NCI-H146 treated with DMSO at 0.1 percent for 48 hours (cell line): ENCODE results near the gene HAT1.

Experiments
- DNase-seq: peaks from one replicate; lab custom pipeline; 2025; ENCODE audit not compliant: unreplicated experiment; lab: John Stamatoyannopoulos, UW

The HAT1 gene

GRCh38 chr2:171919453-171919852, 2.8 kb upstream of the HAT1 start:
- DNase-seq = no peak

- DNase-seq = no peak
Observed at GRCh38 chr2:171921970-171922229, 361 bp upstream of the HAT1 start.

- no peak for DNase-seq
Observed at GRCh38 chr2:171923206-171923605, 945 bp downstream of the HAT1 start.

GRCh38 chr2:171924170-171924942, 2.1 kb downstream of the HAT1 start:
- DNase-seq = no peak

GRCh38 chr2:171930385-171930784, 8.1 kb downstream of the HAT1 start:
- DNase-seq = no peak

- no peak for DNase-seq
Observed at GRCh38 chr2:171939058-171939742, 16.9 kb downstream of the HAT1 start.

GRCh38 chr2:171939743-171940071, 17.4 kb downstream of the HAT1 start:
- no peak for DNase-seq

- no peak for DNase-seq
Observed at GRCh38 chr2:171941316-171941699, 19.0 kb downstream of the HAT1 start.

- no peak for DNase-seq
Observed at GRCh38 chr2:171943869-171944268, 21.6 kb downstream of the HAT1 start.

- no peak for DNase-seq
Observed at GRCh38 chr2:171952276-171952675, 30.0 kb downstream of the HAT1 start.

GRCh38 chr2:171952748-171953147, 30.5 kb downstream of the HAT1 start:
- no peak for DNase-seq

- DNase-seq = no peak
Observed at GRCh38 chr2:171956135-171956825, 34.0 kb downstream of the HAT1 start.

GRCh38 chr2:171957061-171957460, 34.8 kb downstream of the HAT1 start:
- no peak for DNase-seq

GRCh38 chr2:171958475-171958874, 36.2 kb downstream of the HAT1 start:
- no peak for DNase-seq

- DNase-seq = no peak
Observed at GRCh38 chr2:171959998-171960397, 37.7 kb downstream of the HAT1 start.

GRCh38 chr2:171960570-171960969, 38.3 kb downstream of the HAT1 start:
- no peak for DNase-seq

- DNase-seq = no peak
Observed at GRCh38 chr2:171963198-171963597, 40.9 kb downstream of the HAT1 start.

- DNase-seq = peak; percentile 23
Observed at GRCh38 chr2:171964308-171964707, 42.0 kb downstream of the HAT1 start.

- no peak for DNase-seq
Observed at GRCh38 chr2:171965238-171965637, 43.0 kb downstream of the HAT1 start.

GRCh38 chr2:171965661-171966060, 43.4 kb downstream of the HAT1 start:
- no peak for DNase-seq

GRCh38 chr2:171966235-171966634, 44.0 kb downstream of the HAT1 start:
- peak; percentile 87 for DNase-seq

- DNase-seq = no peak
Observed at GRCh38 chr2:171966688-171967087, 44.4 kb downstream of the HAT1 start.
